ENCODE results near the gene C22orf39. TPM values are rescaled to one million over a fixed set of nuclear protein-coding genes. Genes with fewer than 3 reads are reported as not detected.

C22orf39 gene
- total and polyA plus RNA-seq, 9 donors = 25.7 to 58.9 (median 33.5) TPM

- TF ChIP-seq POLR2A (IDR thresholded peaks at IDR 0.05) = no peak
- TF ChIP-seq EP300 (IDR thresholded peaks at IDR 0.05) = no peak
- TF ChIP-seq CTCF (IDR thresholded peaks at IDR 0.05) = no peak
- Histone ChIP-seq H3K27ac (no peak overlapping the region), H3K9me3 (no peaks in the 10 kb centered on the region), H3K36me3 (no peaks in the 10 kb centered on the region), H3K4me3 (no peak overlapping the region), H3K27me3 (no peaks in the 10 kb centered on the region), H3K4me1 (ENCODE audit: insufficient read depth) (peaks cover 6% of the 10 kb centered on the region)
- DNase-seq = no peak
- 83 to 87% (median 85%) methylated on average over 8 of the region's 8 CpGs for WGBS, 3 donors
- intact Hi-C loops (cut with DNase I) = no loop called here
Measured at GRCh38 chr22:19450363-19451175, 3.1 kb upstream of the C22orf39 start.

GRCh38 chr22:19449422-19449767, 1.9 kb upstream of the C22orf39 start:
- Histone ChIP-seq H3K4me3 (no peak overlapping the region), H3K27ac (no peak overlapping the region), H3K4me1 (ENCODE audit: insufficient read depth) (peaks cover 6% of the 10 kb centered on the region), H3K27me3 (no peaks in the 10 kb centered on the region), H3K9me3 (no peaks in the 10 kb centered on the region), H3K36me3 (no peaks in the 10 kb centered on the region)
- WGBS, 3 donors = 74 to 97% (median 88%) methylated on average over 2 of the region's 2 CpGs
- intact Hi-C loops (cut with DNase I) = no loop called here
- no peak for DNase-seq
- TF ChIP-seq CTCF (IDR thresholded peaks at IDR 0.05) = no peak
- no peak for TF ChIP-seq POLR2A (IDR thresholded peaks at IDR 0.05)
- TF ChIP-seq EP300 (IDR thresholded peaks at IDR 0.05) = no peak

- no peaks in the 10 kb centered on the region for H3K27me3 ChIP-seq
- no peak for DNase-seq
- H3K4me3 ChIP-seq = no peak overlapping the region
- H3K36me3 ChIP-seq = no peaks in the 10 kb centered on the region
- no peak for TF ChIP-seq POLR2A (IDR thresholded peaks at IDR 0.05)
- no peak for TF ChIP-seq CTCF (IDR thresholded peaks at IDR 0.05)
- TF ChIP-seq EP300 (IDR thresholded peaks at IDR 0.05) = no peak
- peaks cover 6% of the 10 kb centered on the region for H3K4me1 ChIP-seq (ENCODE audit: insufficient read depth)
- 65 to 73% (median 68%) methylated on average over 5 of the region's 5 CpGs for WGBS, 3 donors
- no peak overlapping the region for H3K27ac ChIP-seq
- intact Hi-C loops (cut with DNase I) = no loop called here
- H3K9me3 ChIP-seq = no peaks in the 10 kb centered on the region
Measured at GRCh38 chr22:19448739-19449421, 1.4 kb upstream of the C22orf39 start.

GRCh38 chr22:19448076-19448607, 631 bp upstream of the C22orf39 start:
- H3K27me3 ChIP-seq = no peaks in the 10 kb centered on the region
- 11 to 13% (median 12%) methylated on average over 14 of the region's 14 CpGs for WGBS, 3 donors
- H3K4me1 ChIP-seq (ENCODE audit: insufficient read depth) = peaks cover 6% of the 10 kb centered on the region
- no peaks in the 10 kb centered on the region for H3K9me3 ChIP-seq
- H3K4me3 ChIP-seq = peak overlapping the region; percentile 96
- no peak for DNase-seq
- H3K27ac ChIP-seq = peak overlapping the region in 1 of 2 donors; percentile 79
- intact Hi-C loops (cut with DNase I) = no loop called here
- no peaks in the 10 kb centered on the region for H3K36me3 ChIP-seq
- TF ChIP-seq CTCF (IDR thresholded peaks at IDR 0.05) (no peak), POLR2A (IDR thresholded peaks at IDR 0.05) (no peak)

Measured in ovary (tissue), 9 donors.